H9 (cell line): ENCODE data around the gene CAMTA1. TPM values are rescaled to one million over a fixed set of nuclear protein-coding genes. Genes with fewer than 3 reads are reported as not detected.

Source experiments
- DNase-seq: peaks from one replicate; pipeline ENCODE4 v3.0.0-alpha.2; 2017
- H2AFZ ChIP-seq: one replicate; pipeline ENCODE4 v1.6.1; 2013; ENCODE audit warnings: mild to moderate bottlenecking, low read length, control low read depth, moderate library complexity
- H2AK5ac ChIP-seq: 2 replicates; pipeline ENCODE4 v1.6.1; 2013; ENCODE audit warnings: low read length, control low read depth, mixed read lengths; ENCODE audit not compliant: insufficient read length
- H2BK120ac ChIP-seq: one replicate; pipeline ENCODE4 v1.6.1; 2013; ENCODE audit warnings: low read depth, mild to moderate bottlenecking, low read length, control low read depth, inconsistent platforms; ENCODE audit not compliant: poor library complexity, severe bottlenecking
- H2BK12ac ChIP-seq: 2 replicates; pipeline ENCODE4 v1.6.1; 2013; ENCODE audit warnings: low read length, control low read depth, mixed read lengths, low read depth; ENCODE audit not compliant: insufficient read length
- H2BK15ac ChIP-seq: 2 replicates; pipeline ENCODE4 v1.6.1; 2013; ENCODE audit warnings: low read depth, low read length, control low read depth
- H2BK20ac ChIP-seq: one replicate; pipeline ENCODE4 v1.6.1; 2013; ENCODE audit warnings: low read depth, mild to moderate bottlenecking, low read length, control low read depth, inconsistent platforms; ENCODE audit not compliant: poor library complexity, severe bottlenecking
- H2BK5ac ChIP-seq: 2 replicates; pipeline ENCODE4 v1.6.1; 2013; ENCODE audit warnings: low read length, control low read depth, mixed read lengths; ENCODE audit not compliant: insufficient read length
- H3K14ac ChIP-seq: 2 replicates; pipeline ENCODE4 v1.6.1; 2013; ENCODE audit warnings: low read length, control low read depth; ENCODE audit not compliant: insufficient read depth
- H3K18ac ChIP-seq: 2 replicates; pipeline ENCODE4 v1.6.1; 2013; ENCODE audit warnings: low read depth, mild to moderate bottlenecking, mixed read lengths, low read length, control low read depth; ENCODE audit not compliant: insufficient read length
- H3K23ac ChIP-seq: 2 replicates; pipeline ENCODE4 v1.6.1; 2013; ENCODE audit warnings: low read length, control low read depth, mixed read lengths, low read depth; ENCODE audit not compliant: insufficient read length
- H3K23me2 ChIP-seq: 2 replicates; pipeline ENCODE4 v1.6.1; 2013; ENCODE audit warnings: low read depth, mild to moderate bottlenecking, mixed read lengths, low read length, control low read depth; ENCODE audit not compliant: insufficient read length, poor library complexity, severe bottlenecking
- H3K27ac ChIP-seq: 2 replicates; pipeline ENCODE4 v1.5.1; 2013; ENCODE audit warnings: low read length, control low read depth, mixed read lengths, low read depth; ENCODE audit not compliant: insufficient read length
- H3K27me3 ChIP-seq: 2 replicates; pipeline ENCODE4 v1.6.1; 2013; ENCODE audit warnings: low read length, control low read depth, inconsistent platforms; ENCODE audit not compliant: insufficient read depth
- H3K4ac ChIP-seq: 2 replicates; pipeline ENCODE4 v1.6.1; 2013; ENCODE audit warnings: low read depth, mild to moderate bottlenecking, control low read depth, inconsistent platforms, low read length, moderate library complexity
- H3K4me1 ChIP-seq: 2 replicates; pipeline ENCODE4 v1.6.1; 2013; ENCODE audit warnings: low read length, control low read depth, inconsistent platforms; ENCODE audit not compliant: insufficient read depth
- H3K4me2 ChIP-seq: 2 replicates; pipeline ENCODE4 v1.6.1; 2013; ENCODE audit warnings: low read length, control low read depth, mixed read lengths; ENCODE audit not compliant: insufficient read length, insufficient read depth
- H3K56ac ChIP-seq: 2 replicates; pipeline ENCODE4 v1.6.1; 2013; ENCODE audit warnings: low read depth, mild to moderate bottlenecking, mixed read lengths, low read length, control low read depth; ENCODE audit not compliant: insufficient read length
- H3K79me1 ChIP-seq: 2 replicates; pipeline ENCODE4 v1.6.1; 2013; ENCODE audit warnings: low read depth, mild to moderate bottlenecking, moderate library complexity, low read length, control low read depth, inconsistent platforms; ENCODE audit not compliant: insufficient read depth, poor library complexity, severe bottlenecking
- H3K79me2 ChIP-seq: 2 replicates; pipeline ENCODE4 v1.6.1; 2013; ENCODE audit warnings: low read length, control low read depth, inconsistent platforms; ENCODE audit not compliant: insufficient read depth
- H3K9ac ChIP-seq: 2 replicates; pipeline ENCODE4 v1.6.1; 2013; ENCODE audit warnings: low read length, control low read depth, mixed read lengths; ENCODE audit not compliant: insufficient read length; ENCODE audit errors: extremely low read depth
- H3K9me3 ChIP-seq: one replicate; pipeline ENCODE4 v1.6.1; 2013; ENCODE audit warnings: low read depth, low read length, inconsistent platforms; ENCODE audit not compliant: control insufficient read depth
- H3T11ph ChIP-seq: one replicate; pipeline ENCODE4 v1.6.1; 2013; ENCODE audit warnings: mild to moderate bottlenecking, low read length, control low read depth, inconsistent platforms
- H4K20me1 ChIP-seq: one replicate; pipeline ENCODE4 v1.6.1; 2013; ENCODE audit not compliant: control insufficient read depth, insufficient read length, insufficient read depth
- H4K5ac ChIP-seq: 2 replicates; pipeline ENCODE4 v1.6.1; 2013; ENCODE audit warnings: low read depth, mild to moderate bottlenecking, mixed read lengths, low read length, control low read depth; ENCODE audit not compliant: insufficient read length
- H4K8ac ChIP-seq: replicated peaks from 2 replicates; pipeline ENCODE4 v1.6.1; 2013; ENCODE audit warnings: low read length, control low read depth, mixed read lengths, low read depth; ENCODE audit not compliant: insufficient read length
- H4K91ac ChIP-seq: 2 replicates; pipeline ENCODE4 v1.6.1; 2013; ENCODE audit warnings: low read depth, mild to moderate bottlenecking, moderate library complexity, mixed read lengths, low read length, control low read depth; ENCODE audit not compliant: insufficient read length
- H3K27ac Mint-ChIP-seq, 3 experiments: 2 replicates in 2 of 3; 3 replicates in 1 of 3; pipeline ENCODE4 v1.8.0; 2020 to 2021; ENCODE audit warnings: mixed read lengths in 3 of 3, mild to moderate bottlenecking in 1 of 3, moderate library complexity in 1 of 3
- H3K27me3 Mint-ChIP-seq: 2 replicates; pipeline ENCODE4 v1.8.0; 2021; ENCODE audit warnings: low read depth, mild to moderate bottlenecking, moderate library complexity, mixed read lengths
- H3K36me3 Mint-ChIP-seq, 3 experiments: 2 replicates in 2 of 3; 3 replicates in 1 of 3; pipeline ENCODE4 v1.8.0; 2020 to 2021; ENCODE audit warnings: low read depth in 3 of 3, mixed read lengths in 3 of 3; ENCODE audit not compliant: insufficient read depth in 1 of 3
- H3K4me1 Mint-ChIP-seq, 2 experiments: 2 replicates each; pipeline ENCODE4 v1.8.0; 2020; ENCODE audit warnings: mixed read lengths in 2 of 2
- H3K4me3 Mint-ChIP-seq, 2 experiments: 2 replicates in 1 of 2; 3 replicates in 1 of 2; pipeline ENCODE4 v1.8.0; 2020 to 2021; ENCODE audit warnings: mild to moderate bottlenecking in 2 of 2, mixed read lengths in 2 of 2, moderate library complexity in 1 of 2
- H3K9me3 Mint-ChIP-seq, 2 experiments: 2 replicates in 1 of 2; 3 replicates in 1 of 2; pipeline ENCODE4 v1.8.0; 2020; ENCODE audit warnings: mild to moderate bottlenecking in 2 of 2, mixed read lengths in 2 of 2, moderate library complexity in 1 of 2
- CTCF ChIP-seq: fragments of 200-600 bp; sonication (generic); conservative IDR thresholded peaks from 3 replicates; pipeline ENCODE4 v1.8.0; 2021; ENCODE audit warnings: antibody characterized with exemption, mild to moderate bottlenecking
- WGBS: extraction: QIAGEN DNeasy Blood & Tissue Kit; methylation state at CpG from one replicate; pipeline ENCODE4 v1.1.7; 2013; ENCODE audit warnings: missing lambda C conversion rate, low lambda C conversion rate, mixed read lengths; ENCODE audit not compliant: insufficient read length; ENCODE audit errors: extremely low coverage; 5-methylcytosine and 5-hydroxymethylcytosine counted together
- total RNA-seq: library from RNA; stranded (reverse); gene quantifications from 2 replicates; pipeline ENCODE4 v1.2.1, GENCODE V29; 2021

CAMTA1 gene
- total RNA-seq, 1 experiment from 2014 or later, result 115 TPM

- no CpG with 5 or more reads among the region's 5 CpGs for WGBS
- no peaks in the 10 kb centered on the region for H3K23me2 ChIP-seq
- H3K4me2 ChIP-seq, result no peak overlapping the region
- H3K27me3 Mint-ChIP-seq, result no peaks in the 10 kb centered on the region
- no peaks in the 10 kb centered on the region for H3K9me3 ChIP-seq
- H3K27ac ChIP-seq, result no peak overlapping the region
- no peaks in the 10 kb centered on the region for H3K9me3 Mint-ChIP-seq
- peaks cover 9 to 10% of the 10 kb centered on the region in 2 experiments for H3K4me1 Mint-ChIP-seq
- no peak overlapping the region for H3K14ac ChIP-seq
- H3K27ac Mint-ChIP-seq, result no peak overlapping the region
- TF ChIP-seq CTCF, result no peak
- no peak for DNase-seq
- H2AFZ ChIP-seq, result no peak overlapping the region
- H3K4ac ChIP-seq, result no peak overlapping the region
- H2BK5ac ChIP-seq, result no peak overlapping the region
- no peaks in the 10 kb centered on the region for H3K27me3 ChIP-seq
- H3K9ac ChIP-seq, result no peak overlapping the region
- no peak overlapping the region for H3T11ph ChIP-seq
- no peak overlapping the region for H3K4me3 Mint-ChIP-seq
- no peak overlapping the region for H4K5ac ChIP-seq
- no peak overlapping the region for H2AK5ac ChIP-seq
- no peaks in the 10 kb centered on the region for H3K79me1 ChIP-seq
- H3K23ac ChIP-seq, result no peak overlapping the region
- no peak overlapping the region for H3K18ac ChIP-seq
- no peak overlapping the region for H4K91ac ChIP-seq
- H2BK20ac ChIP-seq, result no peak overlapping the region
- no peaks in the 10 kb centered on the region for H3K79me2 ChIP-seq
- no peaks in the 10 kb centered on the region for H3K4me1 ChIP-seq
- no peak overlapping the region for H2BK120ac ChIP-seq
- H4K20me1 ChIP-seq, result no peaks in the 10 kb centered on the region
- H4K8ac ChIP-seq, result no peak overlapping the region
- no peaks in the 10 kb centered on the region; a peak in 1 of 7 replicates for H3K36me3 Mint-ChIP-seq
- H2BK12ac ChIP-seq, result no peak overlapping the region
- H3K56ac ChIP-seq, result no peak overlapping the region
- no peak overlapping the region for H2BK15ac ChIP-seq
Observed at GRCh38 chr1:7339014-7339413, 553.8 kb downstream of the CAMTA1 start.
